ENCODE measurements around the gene REXO5.

DNA sequence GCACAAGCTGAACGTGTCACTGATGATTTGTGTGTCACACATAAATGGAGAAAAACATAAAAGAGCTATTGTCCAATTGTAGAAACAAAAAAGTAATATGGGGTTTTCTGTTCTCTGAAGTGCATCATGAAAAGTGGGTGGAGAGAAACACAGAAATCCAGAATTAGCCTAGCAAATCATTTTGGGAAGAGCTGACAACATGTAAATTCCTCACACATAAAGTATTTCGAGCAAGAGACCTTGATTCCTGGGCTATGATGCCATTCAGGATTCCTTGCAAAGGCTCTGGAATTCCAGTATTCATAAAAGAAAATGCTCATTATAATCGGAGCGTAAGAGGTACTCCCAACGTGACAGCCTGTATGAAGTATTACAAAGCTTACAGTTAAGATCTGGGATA lies 92.7 kb downstream of the REXO5 start:
- no peak for TF ChIP-seq POLR2A (IDR thresholded peaks at IDR 0.05; ENCODE audit: low read length)
- TF ChIP-seq GATA1 (IDR thresholded peaks at IDR 0.05; ENCODE audit: low read depth, low read length) = no peak
